SH-SY5Y (cell line): ENCODE measurements around the gene SGCA.

Source experiments
- GATA2 ChIP-seq: IDR thresholded peaks from 2 replicates; pipeline ENCODE4 v1.6.1; 2011; ENCODE audit warnings: mild to moderate bottlenecking, low read depth, low read length
- GATA3 ChIP-seq: IDR thresholded peaks from 2 replicates; pipeline ENCODE4 v1.6.1; 2011; ENCODE audit warnings: low read depth, mild to moderate bottlenecking, low read length, moderate library complexity

DNA sequence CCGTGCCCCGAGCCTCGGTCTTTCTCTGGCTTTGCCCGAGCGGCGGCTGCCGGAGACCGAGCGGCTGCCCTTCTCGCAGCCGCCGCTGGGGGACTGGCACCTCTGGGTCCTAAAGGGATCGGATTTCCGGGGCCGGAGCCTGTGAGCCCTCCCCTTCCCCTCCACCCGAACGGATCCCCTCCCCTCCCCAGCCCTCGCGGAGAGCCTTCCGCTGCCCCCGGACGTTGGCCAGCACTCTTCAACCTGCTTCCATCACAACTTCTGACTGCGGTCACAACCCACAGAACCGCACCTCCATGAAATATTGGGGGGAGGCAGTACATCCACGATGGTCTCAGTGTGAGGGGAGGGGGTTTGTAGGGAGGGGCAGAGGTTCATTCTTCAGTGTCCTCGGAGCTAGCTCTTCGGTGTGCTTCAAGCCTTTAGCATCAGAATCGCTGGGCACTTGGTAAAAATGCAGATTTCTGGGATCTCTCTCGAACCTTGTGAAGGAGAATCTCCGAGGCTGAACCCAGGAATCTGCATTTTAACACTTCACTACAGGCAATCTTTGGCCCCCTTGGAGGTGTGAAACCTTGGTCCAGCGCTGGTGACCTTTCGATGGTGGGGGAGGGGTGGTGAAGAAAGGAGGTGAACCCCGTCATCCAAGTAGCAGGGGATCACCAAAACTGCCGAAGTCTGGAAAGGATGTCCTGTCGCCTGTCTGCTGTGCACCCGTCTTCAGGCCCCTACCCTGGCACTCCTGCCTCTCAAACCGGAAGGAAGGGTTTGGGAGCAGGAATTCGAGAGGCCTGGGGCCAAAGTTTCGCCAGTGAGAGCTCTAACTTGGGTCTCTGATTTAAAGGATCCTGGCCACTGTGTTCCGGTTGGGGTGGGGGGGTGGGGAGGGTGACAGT is 14.5 kb upstream of the SGCA start:
- TF ChIP-seq GATA2, result no peak
- TF ChIP-seq GATA3, result no peak
